IPS DF 6.9 (cell line): Measurements from ENCODE around the gene MSMO1.

Experiments
- DNase-seq: peaks from one replicate; pipeline ENCODE4 v3.0.0-alpha.2; 2013; ENCODE audit warnings: low read depth, low spot score
- H3K27ac ChIP-seq: one replicate; pipeline ENCODE4 v1.5.1; 2013; ENCODE audit warnings: low read length, control low read depth
- H3K27me3 ChIP-seq: 2 replicates; pipeline ENCODE4 v1.6.1; 2013; ENCODE audit warnings: mild to moderate bottlenecking, low read length; ENCODE audit not compliant: control insufficient read depth, insufficient read depth
- H3K36me3 ChIP-seq: 2 replicates; pipeline ENCODE4 v1.6.1; 2013; ENCODE audit warnings: low read length; ENCODE audit not compliant: control insufficient read depth, insufficient read depth
- H3K4me1 ChIP-seq: 2 replicates; pipeline ENCODE4 v1.6.1; 2013; ENCODE audit warnings: low read length; ENCODE audit not compliant: control insufficient read depth, insufficient read depth
- H3K4me3 ChIP-seq: 2 replicates; pipeline ENCODE4 v1.5.1; 2013; ENCODE audit warnings: mild to moderate bottlenecking, low read length
- H3K9me3 ChIP-seq: 2 replicates; pipeline ENCODE4 v1.6.1; 2013; ENCODE audit warnings: low read length, inconsistent platforms; ENCODE audit not compliant: control insufficient read depth, insufficient read depth
- WGBS: extraction: QIAGEN DNeasy Blood & Tissue Kit; methylation state at CpG from one replicate; pipeline ENCODE4 v1.1.7; 2013; ENCODE audit warnings: mixed read lengths, missing lambda C conversion rate; ENCODE audit not compliant: insufficient read length, insufficient coverage; 5-methylcytosine and 5-hydroxymethylcytosine counted together

The MSMO1 gene

DNA sequence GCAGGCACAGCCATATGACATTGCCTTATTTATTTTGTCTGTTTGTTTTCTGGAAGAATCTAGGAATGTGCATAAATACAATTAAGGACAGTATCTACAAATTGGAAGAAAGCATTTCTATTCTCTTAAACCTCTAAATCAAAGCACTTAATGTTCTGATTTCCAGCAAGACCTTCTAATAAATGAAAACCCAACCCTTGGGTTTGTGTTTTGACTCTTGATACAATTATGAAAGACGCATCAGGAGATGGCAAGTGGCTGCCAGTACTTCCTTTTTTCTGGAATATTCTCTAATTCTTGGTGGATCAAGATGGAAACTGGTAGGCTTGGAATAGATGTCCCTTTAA, 50.9 kb downstream of the MSMO1 start:
- Histone ChIP-seq H3K36me3 (no peaks in the 10 kb centered on the region), H3K9me3 (no peaks in the 10 kb centered on the region), H3K27me3 (no peaks in the 10 kb centered on the region; the same call in 1 of the 2 replicates), H3K4me3 (peak overlapping the region; percentile 49; the same call in 1 of the 2 replicates), H3K27ac (no peak overlapping the region), H3K4me1 (no peaks in the 10 kb centered on the region)
- DNase-seq = no peak
- no CpG with 5 or more reads among the region's 1 CpG for WGBS

DNA sequence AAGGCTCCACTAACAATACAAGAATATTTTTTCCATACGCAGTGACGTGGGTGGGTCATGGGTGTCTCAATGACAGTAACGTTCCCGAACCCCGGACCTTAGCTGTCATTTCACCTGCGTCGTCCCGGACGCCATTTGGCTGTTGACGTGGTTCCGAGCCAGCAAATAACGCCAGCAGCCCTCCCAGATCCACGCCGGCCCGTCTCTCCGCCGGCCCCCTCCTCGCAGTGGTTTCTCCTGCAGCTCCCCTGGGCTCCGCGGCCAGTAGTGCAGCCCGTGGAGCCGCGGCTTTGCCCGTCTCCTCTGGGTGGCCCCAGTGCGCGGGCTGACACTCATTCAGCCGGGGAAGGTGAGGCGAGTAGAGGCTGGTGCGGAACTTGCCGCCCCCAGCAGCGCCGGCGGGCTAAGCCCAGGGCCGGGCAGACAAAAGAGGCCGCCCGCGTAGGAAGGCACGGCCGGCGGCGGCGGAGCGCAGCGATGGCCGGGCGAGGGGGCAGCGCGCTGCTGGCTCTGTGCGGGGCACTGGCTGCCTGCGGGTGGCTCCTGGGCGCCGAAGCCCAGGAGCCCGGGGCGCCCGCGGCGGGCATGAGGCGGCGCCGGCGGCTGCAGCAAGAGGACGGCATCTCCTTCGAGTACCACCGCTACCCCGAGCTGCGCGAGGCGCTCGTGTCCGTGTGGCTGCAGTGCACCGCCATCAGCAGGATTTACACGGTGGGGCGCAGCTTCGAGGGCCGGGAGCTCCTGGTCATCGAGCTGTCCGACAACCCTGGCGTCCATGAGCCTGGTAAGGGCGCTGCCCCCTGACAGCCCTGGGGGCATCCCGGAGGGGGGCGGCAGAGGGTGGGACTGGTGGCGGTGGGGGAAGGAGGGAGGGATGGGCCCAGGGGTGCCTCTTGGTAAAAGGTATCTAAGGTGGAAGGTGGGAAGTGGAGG, 51.5 kb downstream of the MSMO1 start, which contains the start of gene CPE:
Gene CPE (plus strand): TSS at position 264 of the 933 bp plus-strand sequence. CDS start 214 bp downstream, at position 478.
- no peaks in the 10 kb centered on the region for H3K9me3 ChIP-seq
- peak within 1 kb of the TSS; percentile 49; the same call in 1 of the 2 replicates for H3K4me3 ChIP-seq
- H3K27me3 ChIP-seq = no peaks in the 10 kb centered on the region; the same call in 1 of the 2 replicates
- no peaks in the 10 kb centered on the region for H3K4me1 ChIP-seq
- no CpG with 5 or more reads among the region's 82 CpGs for WGBS
- no peaks in the 10 kb centered on the region for H3K36me3 ChIP-seq
- no peak for DNase-seq
- H3K27ac ChIP-seq = no peak within 1 kb of the TSS

DNA sequence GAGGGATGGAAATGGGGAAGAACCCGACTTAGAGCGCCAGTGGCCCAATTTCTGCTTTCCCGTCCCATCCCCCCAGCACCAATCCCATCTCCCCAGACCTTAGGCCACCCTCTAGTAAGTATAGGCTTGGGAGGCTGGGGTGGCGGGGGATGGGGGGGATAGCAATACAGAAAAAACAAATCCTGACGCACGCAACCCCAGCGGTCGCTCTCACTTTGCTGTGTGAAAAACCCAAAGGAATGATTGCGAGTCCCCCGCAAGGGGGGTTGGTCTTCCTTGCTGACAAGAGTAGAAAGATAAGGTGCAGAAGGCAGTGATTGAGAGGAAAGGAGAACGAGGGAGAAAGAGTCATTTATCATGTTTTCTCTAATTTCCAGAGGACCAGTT, 52.2 kb downstream of the MSMO1 start:
- Histone ChIP-seq H3K27ac (no peak overlapping the region), H3K9me3 (no peaks in the 10 kb centered on the region), H3K4me1 (no peaks in the 10 kb centered on the region), H3K4me3 (peak overlapping the region; percentile 49; the same call in 1 of the 2 replicates), H3K27me3 (no peaks in the 10 kb centered on the region; the same call in 1 of the 2 replicates), H3K36me3 (no peaks in the 10 kb centered on the region)
- no peak for DNase-seq
- WGBS = no CpG with 5 or more reads among the region's 11 CpGs

DNA sequence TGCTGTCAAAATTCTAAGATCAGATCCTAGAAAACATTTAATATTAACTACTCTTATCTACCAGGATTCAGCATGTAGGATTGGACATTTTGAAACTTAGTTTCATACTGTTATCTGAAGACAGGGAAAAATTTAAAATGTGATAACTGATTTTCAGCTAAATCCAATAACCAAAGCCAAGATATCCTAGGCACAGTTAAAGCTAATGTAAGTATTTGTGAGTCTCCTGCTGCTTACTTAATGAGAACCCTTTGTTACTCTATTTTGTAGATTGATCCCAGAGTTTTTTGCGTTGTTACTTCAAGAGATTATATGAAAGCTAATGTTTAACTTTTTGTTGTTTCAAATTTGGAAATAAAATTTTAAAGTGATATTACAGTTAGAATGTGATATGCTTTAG, 53.3 kb downstream of the MSMO1 start:
- no peaks in the 10 kb centered on the region for H3K4me1 ChIP-seq
- no peak overlapping the region for H3K4me3 ChIP-seq
- no CpG with 5 or more reads among the region's 1 CpG for WGBS
- no peak for DNase-seq
- H3K9me3 ChIP-seq = no peaks in the 10 kb centered on the region
- H3K27ac ChIP-seq = no peak overlapping the region
- no peaks in the 10 kb centered on the region; the same call in 1 of the 2 replicates for H3K27me3 ChIP-seq
- H3K36me3 ChIP-seq = no peaks in the 10 kb centered on the region

DNA sequence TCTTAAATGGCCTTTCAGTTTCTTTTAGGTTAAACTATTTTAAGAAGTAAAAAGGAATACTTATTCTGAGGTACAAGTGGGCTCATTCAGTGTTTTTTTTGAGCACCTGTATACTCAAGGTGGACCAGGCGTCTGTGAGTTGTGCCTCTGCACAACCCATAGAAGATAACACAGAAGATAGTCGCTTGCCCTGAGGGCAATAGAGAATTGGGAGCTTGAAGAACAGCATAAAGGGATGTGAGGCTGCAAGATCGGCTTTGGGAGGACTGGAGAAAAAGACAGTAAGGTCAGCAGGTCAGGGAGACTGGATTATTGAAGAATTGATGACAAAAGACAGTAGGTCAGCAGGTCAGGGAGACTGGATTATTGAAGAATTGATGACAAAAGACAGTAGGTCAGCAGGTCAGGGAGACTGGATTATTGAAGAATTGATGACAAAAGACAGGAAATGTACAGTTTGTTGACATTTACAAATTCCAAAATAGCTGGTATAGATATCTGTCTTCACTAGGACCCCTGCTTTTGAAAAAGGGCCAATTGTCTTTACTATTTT, 54.4 kb downstream of the MSMO1 start:
- no peak overlapping the region for H3K4me3 ChIP-seq
- DNase-seq = no peak
- no peaks in the 10 kb centered on the region for H3K9me3 ChIP-seq
- H3K27me3 ChIP-seq = no peaks in the 10 kb centered on the region; the same call in 1 of the 2 replicates
- no peaks in the 10 kb centered on the region for H3K4me1 ChIP-seq
- no peaks in the 10 kb centered on the region for H3K36me3 ChIP-seq
- no CpG with 5 or more reads among the region's 3 CpGs for WGBS
- no peak overlapping the region for H3K27ac ChIP-seq

GRCh38 chr4:165382640-165383039, 55.2 kb downstream of the MSMO1 start:
- H3K4me3 ChIP-seq = no peak overlapping the region
- H3K9me3 ChIP-seq = no peaks in the 10 kb centered on the region
- no peak overlapping the region for H3K27ac ChIP-seq
- DNase-seq = no peak
- H3K36me3 ChIP-seq = no peaks in the 10 kb centered on the region
- WGBS = no CpG with 5 or more reads among the region's 1 CpG
- H3K4me1 ChIP-seq = no peaks in the 10 kb centered on the region
- no peaks in the 10 kb centered on the region; the same call in 1 of the 2 replicates for H3K27me3 ChIP-seq

DNA sequence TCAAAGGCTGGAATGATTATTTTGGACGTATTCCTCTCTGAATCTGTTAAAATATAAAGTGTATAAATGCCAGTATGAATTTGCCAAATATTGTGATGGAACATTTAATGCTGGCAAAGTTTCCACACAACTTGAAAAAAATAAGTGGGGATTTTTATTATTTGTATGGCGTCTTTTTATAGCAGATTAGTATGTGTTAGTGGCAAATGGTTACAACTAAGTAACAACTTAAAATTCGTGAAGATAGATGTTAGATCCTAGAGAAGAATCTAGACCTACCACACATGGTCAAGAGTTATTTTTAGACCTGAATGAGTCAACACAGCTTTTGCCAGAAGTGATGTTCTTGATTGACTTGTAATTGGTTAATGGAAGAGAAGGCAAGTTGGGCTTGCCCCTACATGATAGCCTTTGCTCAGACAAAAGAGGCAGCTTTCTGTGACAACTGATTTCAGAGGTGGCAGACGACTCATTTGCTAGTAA, 56.2 kb downstream of the MSMO1 start:
- no peak for DNase-seq
- Histone ChIP-seq H3K27me3 (no peaks in the 10 kb centered on the region; the same call in 1 of the 2 replicates), H3K4me3 (no peak overlapping the region), H3K4me1 (no peaks in the 10 kb centered on the region), H3K9me3 (no peaks in the 10 kb centered on the region), H3K27ac (no peak overlapping the region), H3K36me3 (no peaks in the 10 kb centered on the region)
- WGBS = 100% methylated on average over 1 of the region's 4 CpGs

DNA sequence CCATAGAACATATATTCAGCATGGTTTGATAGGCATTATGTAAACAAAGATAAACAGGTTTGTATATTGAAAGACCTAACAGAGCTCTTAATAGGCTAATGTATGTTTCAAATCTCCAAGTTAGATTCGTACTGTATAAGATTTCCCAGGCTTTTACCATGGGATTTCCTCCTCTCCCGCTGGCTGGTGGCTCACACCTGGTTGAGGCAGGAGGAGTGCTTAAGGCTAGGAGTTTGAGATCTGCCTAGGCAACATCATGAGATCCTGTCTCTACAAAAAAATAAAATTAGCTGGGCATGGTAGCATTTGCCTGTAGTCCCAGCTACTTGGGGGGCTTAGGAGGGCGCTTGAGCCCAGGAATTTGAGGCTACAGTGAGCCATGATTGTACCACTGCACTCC, 56.7 kb downstream of the MSMO1 start:
- no peak for DNase-seq
- Histone ChIP-seq H3K36me3 (no peaks in the 10 kb centered on the region), H3K9me3 (no peaks in the 10 kb centered on the region), H3K27me3 (no peaks in the 10 kb centered on the region; the same call in 1 of the 2 replicates), H3K27ac (no peak overlapping the region), H3K4me1 (no peaks in the 10 kb centered on the region), H3K4me3 (no peak overlapping the region)
- WGBS = no CpG with 5 or more reads among the region's 3 CpGs

DNA sequence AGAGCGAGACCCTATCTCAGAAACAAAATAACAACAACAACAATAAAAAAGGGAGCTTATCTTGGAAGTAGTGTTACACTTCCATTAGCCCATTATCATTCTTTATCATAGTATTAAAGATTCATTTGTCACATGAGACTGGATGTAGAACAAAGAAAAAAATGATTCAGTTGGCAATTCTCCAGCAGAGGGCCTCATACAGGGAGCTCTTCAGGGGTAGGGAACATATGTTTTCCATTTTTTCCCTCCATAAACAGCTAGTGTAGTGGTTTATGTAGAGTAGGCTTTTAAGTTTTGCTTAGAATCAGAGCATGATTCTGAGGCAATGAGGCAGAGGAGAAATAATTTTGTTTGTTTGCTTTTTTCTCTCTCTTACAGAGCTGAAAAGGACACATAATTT, 57.1 kb downstream of the MSMO1 start:
- no CpG with 5 or more reads among the region's 1 CpG for WGBS
- Histone ChIP-seq H3K9me3 (no peaks in the 10 kb centered on the region), H3K27me3 (no peaks in the 10 kb centered on the region; the same call in 1 of the 2 replicates), H3K4me1 (no peaks in the 10 kb centered on the region), H3K36me3 (no peaks in the 10 kb centered on the region), H3K27ac (no peak overlapping the region), H3K4me3 (no peak overlapping the region)
- DNase-seq = no peak

DNA sequence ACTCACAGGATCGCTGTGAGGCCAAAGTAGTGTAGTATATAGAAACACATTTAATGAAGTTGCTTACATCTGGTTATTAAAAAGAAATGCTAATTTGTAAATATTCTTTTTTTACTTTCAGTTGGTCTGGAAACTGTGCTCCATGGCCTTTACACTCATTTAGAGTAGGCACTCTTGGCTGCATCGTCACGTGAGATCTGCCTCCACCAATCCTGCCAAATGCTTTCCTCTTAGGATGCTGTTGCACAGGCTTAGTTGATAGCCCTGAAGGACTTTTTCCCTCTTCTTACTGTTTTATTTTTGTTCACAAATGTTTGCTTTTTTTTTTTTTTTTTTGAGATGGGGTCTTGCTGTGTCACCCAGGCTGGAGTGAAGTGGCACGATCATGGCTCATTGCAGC, 57.7 kb downstream of the MSMO1 start:
- H3K4me1 ChIP-seq = no peaks in the 10 kb centered on the region
- no peaks in the 10 kb centered on the region for H3K9me3 ChIP-seq
- H3K36me3 ChIP-seq = no peaks in the 10 kb centered on the region
- no peak for DNase-seq
- no CpG with 5 or more reads among the region's 4 CpGs for WGBS
- no peaks in the 10 kb centered on the region for H3K27me3 ChIP-seq
- no peak overlapping the region for H3K4me3 ChIP-seq
- no peak overlapping the region for H3K27ac ChIP-seq
